Amygdala (tissue), 56 donors: Measurements from ENCODE around the gene IL18BP.
A peak's percentile ranks its signal among the peaks of the same experiment; 100 is the strongest.

Experiments
- DNase-seq, 56 donors: peaks; one replicate each; lab custom pipeline; 2025; lab: John Stamatoyannopoulos, UW

Gene IL18BP

GRCh38 chr11:71995726-71996291 is 2.9 kb upstream of the IL18BP start:
- DNase-seq: peak in 1 of 56 donors; percentile 43

DNA sequence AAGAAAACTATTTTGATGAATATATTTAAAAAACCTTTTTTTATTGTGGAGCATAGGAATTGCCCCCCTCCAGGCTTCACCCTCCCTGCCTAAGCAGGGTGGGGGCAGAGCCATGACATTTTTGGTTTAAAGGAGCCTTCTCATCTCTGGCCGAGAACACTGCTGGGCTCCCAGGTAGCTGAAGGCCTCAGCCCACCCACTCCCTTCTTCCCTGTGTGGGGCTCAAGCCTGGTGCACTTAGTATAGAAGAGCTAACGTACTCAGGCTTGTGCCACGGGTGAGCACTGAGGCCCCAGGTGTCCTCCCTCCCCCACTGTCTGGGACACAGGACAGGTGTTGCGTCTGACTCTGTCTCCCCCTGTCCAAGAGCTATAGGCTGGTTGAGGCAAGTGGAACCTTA is 2.2 kb upstream of the IL18BP start:
- no peak for DNase-seq

DNA sequence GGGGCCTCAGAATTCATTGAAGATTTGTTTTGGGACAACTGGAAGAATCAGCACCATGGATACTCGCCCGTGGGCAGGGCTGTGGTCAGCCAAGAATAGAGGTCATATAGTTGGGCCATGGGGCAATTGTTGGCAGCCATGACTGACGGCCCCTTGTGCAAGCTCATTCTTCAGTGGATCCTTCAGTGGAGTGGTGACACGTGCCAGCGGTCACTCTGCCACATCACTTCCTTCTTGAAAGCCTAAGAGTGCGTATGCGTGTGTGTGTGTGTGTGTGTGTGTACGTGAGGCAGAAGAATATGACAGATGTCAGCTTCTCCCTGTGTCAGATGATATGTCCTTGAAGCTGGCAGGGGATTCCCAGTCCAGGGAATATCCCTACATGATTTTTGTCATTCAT is 1.8 kb upstream of the IL18BP start:
- no peak for DNase-seq

GRCh38 chr11:71997594-71997993 is 1.1 kb upstream of the IL18BP start:
- no peak for DNase-seq

- no peak for DNase-seq
Observed at GRCh38 chr11:71998061-71998460, 648 bp upstream of the IL18BP start.

- DNase-seq: peak in 1 of 56 donors; percentile 37
Observed at GRCh38 chr11:71999362-71999761, 653 bp downstream of the IL18BP start.

- DNase-seq: no peak
Observed at GRCh38 chr11:71999798-72000197, 1.1 kb downstream of the IL18BP start.

GRCh38 chr11:72000202-72000867 is 1.6 kb downstream of the IL18BP start:
- no peak for DNase-seq

DNA sequence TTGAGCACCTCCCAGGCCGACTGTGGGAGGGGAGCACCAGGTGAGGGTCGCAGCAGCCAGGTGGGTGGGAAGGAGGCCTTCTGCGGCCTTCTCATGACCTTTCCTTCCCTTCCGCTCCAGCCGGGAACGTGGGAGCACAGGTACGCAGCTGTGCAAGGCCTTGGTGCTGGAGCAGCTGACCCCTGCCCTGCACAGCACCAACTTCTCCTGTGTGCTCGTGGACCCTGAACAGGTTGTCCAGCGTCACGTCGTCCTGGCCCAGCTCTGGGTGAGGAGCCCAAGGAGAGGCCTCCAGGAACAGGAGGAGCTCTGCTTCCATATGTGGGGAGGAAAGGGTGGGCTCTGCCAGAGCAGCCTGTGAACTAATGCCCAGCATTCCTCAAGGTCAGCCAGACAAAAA is 2.6 kb downstream of the IL18BP start:
- DNase-seq: no peak

DNA sequence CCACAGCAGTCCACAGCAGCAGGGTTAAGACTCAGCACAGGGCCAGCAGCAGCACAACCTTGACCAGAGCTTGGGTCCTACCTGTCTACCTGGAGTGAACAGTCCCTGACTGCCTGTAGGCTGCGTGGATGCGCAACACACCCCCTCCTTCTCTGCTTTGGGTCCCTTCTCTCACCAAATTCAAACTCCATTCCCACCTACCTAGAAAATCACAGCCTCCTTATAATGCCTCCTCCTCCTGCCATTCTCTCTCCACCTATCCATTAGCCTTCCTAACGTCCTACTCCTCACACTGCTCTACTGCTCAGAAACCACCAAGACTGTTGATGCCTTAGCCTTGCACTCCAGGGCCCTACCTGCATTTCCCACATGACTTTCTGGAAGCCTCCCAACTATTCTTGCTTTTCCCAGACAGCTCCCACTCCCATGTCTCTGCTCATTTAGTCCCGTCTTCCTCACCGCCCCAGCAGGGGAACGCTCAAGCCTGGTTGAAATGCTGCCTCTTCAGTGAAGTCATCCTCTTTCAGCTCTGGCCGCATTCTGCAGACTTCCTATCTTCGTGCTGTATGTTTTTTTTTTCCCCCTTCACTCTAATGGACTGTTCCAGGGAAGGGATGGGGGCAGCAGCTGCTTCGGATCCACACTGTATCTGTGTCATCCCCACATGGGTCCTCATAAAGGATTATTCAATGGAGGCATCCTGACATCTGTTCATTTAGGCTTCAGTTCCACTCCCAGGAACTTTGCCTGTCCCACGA is 3.3 kb downstream of the IL18BP start:
- DNase-seq: no peak

GRCh38 chr11:72002841-72003775 is 4.4 kb downstream of the IL18BP start:
- no peak for DNase-seq

GRCh38 chr11:72003776-72004171 is 5.1 kb downstream of the IL18BP start:
- DNase-seq: no peak

- no peak for DNase-seq
Observed at GRCh38 chr11:72004515-72005346, 6.0 kb downstream of the IL18BP start.

DNA sequence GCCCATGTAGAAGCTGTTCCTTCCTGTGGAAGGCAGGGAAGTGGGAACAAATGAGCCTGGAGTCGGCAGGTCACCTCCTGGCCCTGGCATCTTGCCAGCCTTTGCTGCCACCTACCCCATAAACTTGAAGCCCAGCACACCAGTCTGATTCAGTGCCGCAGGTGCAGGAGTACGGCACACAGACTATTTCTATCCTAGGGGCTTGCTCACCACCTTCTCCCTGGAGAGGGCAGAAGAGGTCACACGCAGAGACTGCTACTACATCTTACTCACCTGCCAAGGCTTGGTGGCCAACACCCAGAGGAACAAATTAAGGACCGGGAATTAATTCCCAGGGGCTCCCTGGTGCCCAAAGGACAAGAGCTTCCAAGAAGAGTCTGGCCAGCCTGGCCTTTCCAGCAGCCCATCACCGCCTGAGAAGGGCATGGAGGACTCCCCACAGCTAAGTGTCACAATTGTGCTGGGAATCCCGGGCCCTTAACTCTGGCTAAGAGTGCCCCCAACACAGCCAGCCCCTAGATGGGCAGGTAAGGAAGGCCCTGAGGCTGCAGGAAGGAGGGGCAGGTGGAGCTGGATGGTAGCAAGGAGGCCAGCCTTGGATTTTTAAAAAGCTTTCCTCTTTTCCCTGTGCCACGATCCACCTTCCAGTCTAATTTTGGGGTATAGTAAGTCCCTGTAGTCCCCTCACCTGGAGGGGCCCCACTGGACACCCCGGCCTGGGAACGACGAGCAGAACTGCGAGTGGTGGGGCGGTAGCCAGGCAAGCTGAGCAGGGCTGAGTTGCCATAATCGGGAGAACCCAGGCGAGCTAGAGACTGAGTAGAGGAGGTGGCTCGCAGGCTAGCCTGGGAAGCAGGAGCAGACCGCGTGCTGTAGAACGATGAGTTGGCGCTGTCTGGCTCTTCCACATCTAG is 6.9 kb downstream of the IL18BP start:
- no peak for DNase-seq

- DNase-seq: no peak
Observed at GRCh38 chr11:72006309-72007088, 7.8 kb downstream of the IL18BP start.

DNA sequence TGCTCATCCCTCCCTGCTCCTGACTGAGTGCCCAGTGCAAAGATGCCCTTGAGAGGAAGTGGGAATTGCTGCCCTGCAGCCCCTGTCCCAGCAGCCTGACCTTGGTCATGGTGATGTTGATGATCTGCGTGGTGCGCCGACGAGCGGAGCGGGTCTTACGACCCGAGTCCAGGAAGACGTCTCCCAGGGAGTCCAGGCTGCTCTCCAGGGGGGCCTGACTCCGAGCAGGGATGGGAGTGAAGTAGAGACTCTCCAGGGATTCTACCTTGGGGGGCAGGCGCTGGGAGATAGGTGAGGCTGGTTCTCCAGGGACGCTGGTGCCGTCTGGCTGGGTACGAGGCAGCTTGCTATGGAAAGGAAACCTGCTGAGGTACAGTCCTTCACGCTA is 8.4 kb downstream of the IL18BP start:
- no peak for DNase-seq

DNA sequence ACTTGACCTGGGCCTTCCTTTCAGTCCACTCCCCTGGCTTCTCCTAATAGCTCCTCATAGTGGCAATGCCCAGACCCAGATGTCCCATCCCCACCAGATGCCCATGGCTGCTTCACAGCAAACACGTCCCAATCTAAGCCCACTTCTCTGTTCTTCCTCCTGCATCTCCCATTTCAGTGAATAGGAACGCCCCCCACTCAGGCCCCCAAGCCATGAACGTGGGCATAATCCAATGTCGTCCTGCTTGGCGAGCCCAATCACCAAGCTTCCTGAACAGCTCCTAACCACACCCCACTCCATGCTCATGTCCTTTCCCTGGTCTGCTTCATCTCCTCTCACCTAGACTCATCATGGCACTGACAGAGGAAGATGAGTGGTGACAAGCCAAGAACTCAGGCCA is 8.9 kb downstream of the IL18BP start:
- DNase-seq: no peak

DNA sequence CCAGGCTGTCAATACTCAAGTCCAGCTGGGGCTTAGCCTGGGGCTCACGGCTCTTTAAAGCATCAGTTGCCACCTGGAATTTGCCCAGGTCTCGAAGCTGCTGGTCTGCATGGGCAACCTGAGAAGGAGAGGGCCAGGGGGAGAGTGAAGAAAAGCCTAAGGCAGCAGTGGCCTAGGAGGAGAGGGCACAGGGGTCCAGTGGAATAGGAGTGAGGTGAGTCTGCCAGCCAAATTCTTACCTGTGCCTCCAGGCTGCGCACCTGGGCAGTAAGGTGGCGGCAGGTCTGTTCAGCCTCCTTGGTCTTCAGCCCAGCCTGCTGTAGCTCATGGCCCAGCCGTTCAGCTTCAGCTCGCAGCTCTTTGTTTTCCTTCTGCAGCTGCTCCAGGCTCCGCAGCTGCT is 10.0 kb downstream of the IL18BP start:
- DNase-seq: no peak
